Endothelial cell of umbilical vein (primary cell): ENCODE data around the gene ESPN. TPM values are rescaled to one million over a fixed set of nuclear protein-coding genes. Genes with fewer than 3 reads are reported as not detected.

Experiments
- BruUV-seq: library from RNA; stranded (reverse); fragments of 400-500 nt; replicated peaks from 2 replicates; lab custom pipeline; 2021; lab: Mats Ljungman, UMichigan
- CTCF ChIA-PET: fragments of 300-600, 350-600 bp; sonication (Branson Sonifier 250); formaldehyde crosslinking; loops from one replicate; lab custom pipeline; 2021; ENCODE audit warnings: antibody characterized with exemption, inconsistent platforms; lab: Charles Lee
- POLR2A ChIA-PET: fragments of 300-600, 350-600 bp; sonication (Branson Sonifier 250); formaldehyde crosslinking; loops from one replicate; lab custom pipeline; 2021; ENCODE audit warnings: antibody characterized with exemption, inconsistent platforms; lab: Charles Lee
- DNase-seq: peaks from one replicate; pipeline ENCODE4 v3.0.0-alpha.2; 2011; ENCODE audit warnings: low read depth, low spot score
- FAIRE-seq: peaks from 2 replicates; lab custom pipeline; 2011; peaks lifted over from hg19 to GRCh38; lab: Jason Lieb, UNC
- H2AFZ ChIP-seq: 2 replicates; pipeline ENCODE4 v1.6.0; 2012; ENCODE audit warnings: low read depth, low read length, control low read depth, inconsistent platforms
- H3K27ac ChIP-seq: 2 replicates; pipeline ENCODE4 v1.5.1; 2011; ENCODE audit warnings: low read depth, mild to moderate bottlenecking, control low read depth, low read length, moderate library complexity; ENCODE audit not compliant: insufficient read depth
- H3K27me3 ChIP-seq, 2 experiments: 2 replicates each; pipeline versions ENCODE4 v1.6.0 to v1.6.1; 2011; ENCODE audit warnings: low read length in 2 of 2, mixed read lengths in 1 of 2; ENCODE audit not compliant: control insufficient read depth in 2 of 2, insufficient read depth in 2 of 2
- H3K36me3 ChIP-seq, 2 experiments: 2 replicates in 1 of 2; 3 replicates in 1 of 2; pipeline ENCODE4 v1.5.1; 2011; ENCODE audit warnings: low read length in 2 of 2, mild to moderate bottlenecking in 1 of 2, moderate library complexity in 1 of 2; ENCODE audit not compliant: control insufficient read depth in 2 of 2, insufficient read depth in 2 of 2; ENCODE audit errors: extremely low read depth in 1 of 2
- H3K4me1 ChIP-seq: 3 replicates; pipeline ENCODE4 v1.5.1; 2011; ENCODE audit warnings: mild to moderate bottlenecking, low read length; ENCODE audit not compliant: control insufficient read depth, insufficient read depth; ENCODE audit errors: extremely low read depth
- H3K4me2 ChIP-seq: 2 replicates; pipeline ENCODE4 v1.6.1; 2011; ENCODE audit warnings: low read length, control low read depth, mixed read lengths; ENCODE audit not compliant: insufficient read depth
- H3K4me3 ChIP-seq, 3 experiments: fragments of 200-600 bp in 1 of 3; sonication (generic), shearing (Covaris generic) in 1 of 3; replicated peaks in 1 of 3; 2 replicates each; pipeline ENCODE4 v1.5.1; 2011 to 2016; ENCODE audit warnings: control low read depth in 3 of 3, low read length in 3 of 3, mild to moderate bottlenecking in 2 of 3, inconsistent platforms in 1 of 3, low read depth in 1 of 3, moderate library complexity in 1 of 3; ENCODE audit not compliant: insufficient read depth in 1 of 3
- H3K79me2 ChIP-seq: 2 replicates; pipeline ENCODE4 v1.6.0; 2012; ENCODE audit warnings: low read length, inconsistent platforms; ENCODE audit not compliant: control insufficient read depth, insufficient read depth
- H3K9ac ChIP-seq: replicated peaks from 2 replicates; pipeline ENCODE3; 2011; ENCODE audit warnings: low read length, control low read depth; ENCODE audit not compliant: insufficient read depth; ENCODE audit errors: extremely low read depth
- H3K9me1 ChIP-seq: replicated peaks from 3 replicates; pipeline ENCODE4 v1.6.0; 2011; ENCODE audit warnings: mild to moderate bottlenecking, low read length; ENCODE audit not compliant: control insufficient read depth, insufficient read depth; ENCODE audit errors: extremely low read depth
- H3K9me3 ChIP-seq: replicated peaks from 2 replicates; pipeline ENCODE4 v1.5.1; 2012; ENCODE audit warnings: low read length, inconsistent platforms; ENCODE audit not compliant: control insufficient read depth, insufficient read depth
- H4K20me1 ChIP-seq: replicated peaks from 2 replicates; pipeline ENCODE3; 2011; ENCODE audit warnings: mild to moderate bottlenecking, low read length; ENCODE audit not compliant: control insufficient read depth, insufficient read depth; ENCODE audit errors: extremely low read depth
- EZH2 ChIP-seq: IDR thresholded peaks from 2 replicates; pipeline ENCODE4 v1.6.1; 2012; ENCODE audit warnings: borderline replicate concordance, low read depth, mild to moderate bottlenecking, moderate library complexity, low read length, inconsistent platforms; ENCODE audit not compliant: severe bottlenecking
- FOS ChIP-seq: IDR thresholded peaks from 2 replicates; pipeline ENCODE4 v1.6.1; 2011; ENCODE audit warnings: mild to moderate bottlenecking, low read length, moderate library complexity, borderline replicate concordance; ENCODE audit not compliant: insufficient read depth
- GATA2 ChIP-seq: IDR thresholded peaks from 2 replicates; pipeline ENCODE4 v1.7.0; 2011; ENCODE audit warnings: low read depth, mild to moderate bottlenecking, moderate library complexity, mixed read lengths, low read length; ENCODE audit not compliant: insufficient read length, insufficient read depth
- JUN ChIP-seq: IDR thresholded peaks from 2 replicates; pipeline ENCODE4 v1.6.1; 2011; ENCODE audit warnings: borderline replicate concordance, low read depth; ENCODE audit not compliant: insufficient read length, insufficient read depth
- MAX ChIP-seq: IDR thresholded peaks from 2 replicates; pipeline ENCODE4 v1.6.1; 2011; ENCODE audit not compliant: insufficient read depth, insufficient read length
- MYC ChIP-seq: IDR thresholded peaks from one replicate; pipeline ENCODE4 v1.6.1; 2011; ENCODE audit warnings: mild to moderate bottlenecking, low read depth, low read length
- POLR2A ChIP-seq: IDR thresholded peaks from 2 replicates; pipeline ENCODE4 v1.6.1; 2012; ENCODE audit warnings: low read depth, mild to moderate bottlenecking, control low read depth, low read length
- POLR2AphosphoS5 ChIP-seq: IDR thresholded peaks from 2 replicates; pipeline ENCODE4 v1.6.1; 2012; ENCODE audit warnings: low read depth, mild to moderate bottlenecking, control low read depth, low read length, moderate library complexity; ENCODE audit not compliant: insufficient read depth
- dilution Hi-C: fragments of 300-500 bp; cut with MboI; formaldehyde crosslinking; loops from one replicate; pipeline ENCODE4 v1.15.0; 2019; ENCODE audit warnings: low sequenced_read_pairs; ENCODE audit not compliant: extremely low pct_ligation_motif_present
- intact Hi-C: fragments of 100-400 bp; cut with micrococcal nuclease; formaldehyde crosslinking; loops from one replicate; pipeline ENCODE4 v1.10.0; 2022
- polyA plus RNA-seq, 4 experiments: library from polyadenylated mRNA; depleted of rRNA in 3 of 4; stranded (reverse) in 3 of 4; unstranded in 1 of 4; fragments of >200 nt; gene quantifications; 2 replicates each; pipeline versions ENCODE4 v1.2.1 to v1.2.3, GENCODE V29; 2011 to 2012; ENCODE audit warnings: missing spikeins in 1 of 4
- total RNA-seq: library from RNA; stranded (reverse); gene quantifications from 2 replicates; pipeline ENCODE4 v1.2.3, GENCODE V29; 2021
- TF ChIP-seq, protein P1 (sequence below), 2 donors: IDR thresholded peaks; 1 replicate in 1 of 2; 2 replicates in 1 of 2; pipeline ENCODE4 v1.5.1; 2011; ENCODE audit warnings: low read length in 2 of 2, mild to moderate bottlenecking in 2 of 2, moderate library complexity in 2 of 2, control low read depth in 1 of 2, inconsistent platforms in 1 of 2, low read depth in 1 of 2; ENCODE audit not compliant: insufficient read depth in 1 of 2; ENCODE audit errors: extremely low read depth in 1 of 2

Gene ESPN
- total and polyA plus RNA-seq, 2 donors (not counting 3 experiments of a cell fraction or from before 2014, with no cell fraction given), result 0.54 to 0.71 TPM

DNA sequence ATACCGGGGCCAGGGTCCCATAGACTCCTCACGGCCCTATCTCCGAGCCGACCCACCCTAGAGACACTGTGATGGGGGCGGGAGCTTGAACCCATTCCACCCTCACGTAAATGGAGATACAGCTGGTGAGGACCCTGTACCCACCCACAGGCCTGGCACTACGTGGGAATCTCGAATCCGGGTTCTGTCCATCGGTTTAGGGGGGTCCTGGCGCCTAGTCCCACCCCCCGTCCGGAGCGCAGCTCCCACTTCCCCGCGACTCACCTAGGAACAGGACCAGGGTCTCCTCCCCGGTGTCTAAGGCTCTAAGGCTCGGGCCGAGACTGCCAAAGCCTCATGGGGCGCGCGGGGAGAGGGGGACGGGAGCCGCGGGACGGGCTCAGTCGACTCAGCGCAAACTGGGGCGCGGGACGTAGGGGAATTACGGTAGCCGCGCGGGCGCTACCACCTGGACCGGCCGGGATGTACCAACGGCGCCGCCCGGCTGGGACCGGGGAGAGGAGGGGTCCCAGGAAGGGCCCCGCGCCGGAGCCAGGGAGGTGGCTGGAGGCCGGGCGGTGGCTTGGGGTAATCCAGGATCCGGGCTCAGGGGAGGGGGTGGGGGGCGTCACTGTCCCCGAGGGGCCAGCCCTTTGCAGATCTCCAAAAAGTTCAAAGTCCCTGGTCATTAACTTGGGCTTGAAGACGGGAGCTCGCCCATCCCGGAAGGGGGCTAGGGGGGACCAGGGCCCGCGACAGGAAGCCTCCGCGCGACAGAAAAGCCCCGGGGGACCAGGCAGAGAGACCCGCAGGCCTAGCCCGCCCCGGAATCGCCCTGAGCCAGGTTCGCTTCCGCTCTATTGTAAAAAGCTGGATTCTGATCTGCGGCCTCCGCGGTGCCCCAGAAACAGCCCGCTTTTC is 65.9 kb downstream of the ESPN start:
- Histone ChIP-seq H3K9me1 (no peaks in the 10 kb centered on the region), H3K27ac (peak overlapping the region; percentile 86), H2AFZ (peak overlapping the region; percentile 33), H3K9ac (peak overlapping the region; percentile 58), H3K79me2 (no peaks in the 10 kb centered on the region), H3K4me3 (peak overlapping the region; percentile 26 to 62 (median 43)), H3K4me2 (peak overlapping the region; percentile 79), H3K36me3 (no peaks in the 10 kb centered on the region), H4K20me1 (no peaks in the 10 kb centered on the region), H3K27me3 (no peaks in the 10 kb centered on the region), H3K4me1 (peaks cover 44% of the 10 kb centered on the region), H3K9me3 (no peaks in the 10 kb centered on the region)
- intact Hi-C loops, result loop anchor here (1.0 to 10.0 kb wide), 5 partner anchors 33 to 294 kb away; partner anchors contain the start of genes CAMTA1 and KLHL21
- dilution Hi-C loops, result no loop called here
- FAIRE-seq, result peak; percentile 80
- peak; percentile 57 for DNase-seq
- no TSS peak for BruUV-seq
- ChIA-PET CTCF (interaction anchor here (0.8 to 10.9 kb wide), 16 partner anchors 9 to 285 kb away, joined by 3 to 113 read pairs (median 3); partner anchors contain the start of gene NOL9), POLR2A (interaction anchor here (0.7 kb wide), 1 partner anchor 63 kb away, joined by 5 read pairs; no protein-coding TSS in a partner anchor)
- TF ChIP-seq JUN (no peak), POLR2AphosphoS5 (peak; percentile 57)

DNA sequence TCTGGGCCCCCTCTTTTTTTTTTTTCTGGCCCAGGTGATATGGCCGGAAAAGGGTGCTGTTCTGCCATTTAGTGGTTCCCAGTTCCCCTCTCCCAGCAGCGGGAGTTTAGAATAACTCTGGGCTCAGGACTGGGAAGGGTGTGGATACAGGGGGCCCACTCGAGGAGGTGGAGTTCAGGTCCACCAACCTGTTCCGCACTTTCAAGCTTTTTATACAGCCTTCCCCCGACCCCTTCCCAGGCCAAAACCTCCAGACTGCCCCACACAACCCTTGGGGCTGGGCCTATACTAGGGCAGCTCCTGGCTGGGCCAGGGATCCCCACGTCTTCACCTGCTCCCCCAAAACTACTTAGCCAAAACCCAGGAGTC is 66.5 kb downstream of the ESPN start:
- H3K4me1 ChIP-seq, result peaks cover 45% of the 10 kb centered on the region
- ChIA-PET POLR2A (interaction anchor here (0.7 kb wide), 1 partner anchor 63 kb away, joined by 5 read pairs; no protein-coding TSS in a partner anchor), CTCF (interaction anchor here (1.0 to 10.9 kb wide), 11 partner anchors 10 to 245 kb away, joined by 3 to 113 read pairs (median 4); partner anchors contain the start of gene NOL9)
- H3K27ac ChIP-seq, result peak overlapping the region; percentile 86
- H2AFZ ChIP-seq, result no peak overlapping the region
- H3K36me3 ChIP-seq, result no peaks in the 10 kb centered on the region
- intact Hi-C loops (loop anchor here (1.0 to 10.0 kb wide), 4 partner anchors 32 to 294 kb away; partner anchors contain the start of genes CAMTA1 and KLHL21), dilution Hi-C loops (no loop called here)
- no peaks in the 10 kb centered on the region for H3K9me3 ChIP-seq
- no peaks in the 10 kb centered on the region for H3K27me3 ChIP-seq
- FAIRE-seq (no peak), DNase-seq (no peak)
- TF ChIP-seq MAX, result no peak
- TF ChIP-seq JUN, result no peak
- no peak for TF ChIP-seq GATA2
- TF ChIP-seq, protein P1, sequence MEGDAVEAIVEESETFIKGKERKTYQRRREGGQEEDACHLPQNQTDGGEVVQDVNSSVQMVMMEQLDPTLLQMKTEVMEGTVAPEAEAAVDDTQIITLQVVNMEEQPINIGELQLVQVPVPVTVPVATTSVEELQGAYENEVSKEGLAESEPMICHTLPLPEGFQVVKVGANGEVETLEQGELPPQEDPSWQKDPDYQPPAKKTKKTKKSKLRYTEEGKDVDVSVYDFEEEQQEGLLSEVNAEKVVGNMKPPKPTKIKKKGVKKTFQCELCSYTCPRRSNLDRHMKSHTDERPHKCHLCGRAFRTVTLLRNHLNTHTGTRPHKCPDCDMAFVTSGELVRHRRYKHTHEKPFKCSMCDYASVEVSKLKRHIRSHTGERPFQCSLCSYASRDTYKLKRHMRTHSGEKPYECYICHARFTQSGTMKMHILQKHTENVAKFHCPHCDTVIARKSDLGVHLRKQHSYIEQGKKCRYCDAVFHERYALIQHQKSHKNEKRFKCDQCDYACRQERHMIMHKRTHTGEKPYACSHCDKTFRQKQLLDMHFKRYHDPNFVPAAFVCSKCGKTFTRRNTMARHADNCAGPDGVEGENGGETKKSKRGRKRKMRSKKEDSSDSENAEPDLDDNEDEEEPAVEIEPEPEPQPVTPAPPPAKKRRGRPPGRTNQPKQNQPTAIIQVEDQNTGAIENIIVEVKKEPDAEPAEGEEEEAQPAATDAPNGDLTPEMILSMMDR (IDR thresholded peaks at IDR 0.05; ENCODE audit: extremely low read depth in 1 of 2, insufficient read depth in 1 of 2, low read depth in 1 of 2, low read length in 2 of 2), result no peak
- TF ChIP-seq MYC, result no peak
- TF ChIP-seq POLR2AphosphoS5, result no peak
- TF ChIP-seq FOS, result no peak
- TF ChIP-seq EZH2, result no peak
- TF ChIP-seq POLR2A, result no peak
- H3K4me3 ChIP-seq, result peak overlapping the region; percentile 26 to 62 (median 43)
- no peaks in the 10 kb centered on the region for H3K79me2 ChIP-seq
- no peaks in the 10 kb centered on the region for H3K9me1 ChIP-seq
- H3K4me2 ChIP-seq, result peak overlapping the region; percentile 79
- peak overlapping the region; percentile 58 for H3K9ac ChIP-seq
- no peaks in the 10 kb centered on the region for H4K20me1 ChIP-seq
- BruUV-seq, result TSS peak; percentile 50
